NCI-H526 treated with DMSO at 0.1 percent for 48 hours (cell line): ENCODE data around the gene RASGRF2.

ENCODE experiments used
- DNase-seq: peaks from one replicate; lab custom pipeline; 2025; lab: John Stamatoyannopoulos, UW

The RASGRF2 gene

DNA sequence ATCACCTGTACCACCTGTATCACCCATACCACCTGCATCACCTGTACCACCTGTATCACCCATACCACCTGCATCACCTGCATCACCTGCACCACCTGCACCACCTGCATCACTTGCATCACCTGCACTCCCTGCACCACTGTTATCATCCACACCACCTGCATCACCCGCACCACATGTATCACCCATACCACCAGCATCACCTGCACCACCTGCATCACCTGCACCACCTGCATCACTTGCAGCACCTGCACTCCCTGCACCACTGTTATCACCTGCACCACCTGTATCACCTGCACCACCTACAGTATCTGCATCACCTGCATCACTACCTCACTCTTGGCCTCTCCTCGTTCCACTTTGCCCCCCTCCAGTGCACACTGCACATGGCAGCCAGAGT, 209.8 kb downstream of the RASGRF2 start:
- no peak for DNase-seq

DNA sequence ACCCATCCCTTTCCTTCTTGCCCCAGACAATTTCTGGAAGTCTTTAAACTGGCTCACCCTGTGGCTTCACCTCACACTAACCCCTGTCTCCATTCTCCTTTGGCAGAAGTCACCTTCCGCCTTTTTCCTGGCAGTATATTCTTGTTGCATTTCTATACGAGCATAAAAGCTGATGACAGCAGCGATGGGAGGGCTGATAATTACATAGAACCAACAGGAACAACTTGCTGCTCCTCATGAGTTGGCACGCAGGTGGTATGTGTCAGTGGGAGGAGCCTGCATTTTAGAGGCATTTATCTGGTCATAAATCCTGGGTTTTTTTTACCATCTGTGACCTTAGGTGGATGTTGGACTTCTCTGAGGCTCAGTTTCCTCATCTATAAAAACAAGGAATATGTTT, 211.6 kb downstream of the RASGRF2 start:
- no peak for DNase-seq

DNA sequence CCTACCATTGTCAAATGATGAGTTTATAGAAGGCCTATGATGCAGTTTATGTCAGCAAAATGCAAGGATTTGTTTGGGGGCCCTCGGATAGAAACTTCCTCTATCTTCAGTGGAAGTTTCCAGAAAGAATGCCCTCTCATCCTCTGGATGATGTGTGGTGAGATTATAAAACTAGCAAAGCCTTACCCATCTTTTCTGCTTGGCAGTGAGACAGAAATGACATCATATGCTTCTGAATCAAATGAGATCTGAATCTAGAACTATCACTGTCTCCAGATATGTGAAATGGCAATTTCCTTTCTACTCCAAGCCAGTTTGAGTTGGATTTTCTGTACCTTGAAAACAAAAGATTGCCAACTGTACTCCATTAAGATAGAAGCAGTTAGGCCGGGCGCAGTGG, 212.5 kb downstream of the RASGRF2 start:
- DNase-seq: no peak

DNA sequence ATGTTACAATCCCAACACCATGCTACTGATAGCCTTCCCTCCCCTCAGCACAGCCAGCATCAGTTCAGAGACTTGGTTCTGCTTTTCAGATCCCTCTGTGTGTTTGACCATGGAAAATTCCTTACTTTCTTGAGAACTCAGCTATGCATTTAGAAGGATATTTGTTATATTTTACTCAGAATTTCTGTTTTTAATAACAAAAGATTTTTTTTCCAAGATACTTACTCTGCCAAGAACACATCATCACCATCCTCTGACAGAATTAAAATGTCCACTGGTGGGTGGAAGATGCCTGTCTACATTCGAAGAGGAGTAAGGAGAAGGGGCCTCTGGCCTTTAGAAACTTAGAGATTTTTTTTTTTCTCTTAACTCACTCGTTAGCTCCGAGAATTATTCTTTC, 216.9 kb downstream of the RASGRF2 start:
- no peak for DNase-seq

DNA sequence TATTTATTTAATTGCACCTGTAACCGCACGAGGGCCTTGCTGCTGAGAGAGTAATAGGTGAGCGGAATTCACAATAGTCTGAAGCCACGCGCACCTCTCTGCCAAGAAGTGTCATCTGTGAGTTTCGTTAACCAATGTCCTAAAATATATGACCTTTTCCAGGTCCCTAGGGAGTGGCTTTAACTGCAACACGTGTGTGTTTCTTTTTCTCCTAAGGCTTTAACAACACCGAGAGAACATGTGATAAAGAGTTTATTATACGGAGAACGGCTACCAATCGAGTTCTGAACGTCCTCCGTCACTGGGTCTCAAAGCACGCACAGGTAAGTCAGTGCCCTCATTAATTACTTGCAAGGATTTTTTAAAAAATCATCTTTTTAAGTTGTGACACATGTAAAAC, 219.8 kb downstream of the RASGRF2 start:
- DNase-seq: no peak

DNA sequence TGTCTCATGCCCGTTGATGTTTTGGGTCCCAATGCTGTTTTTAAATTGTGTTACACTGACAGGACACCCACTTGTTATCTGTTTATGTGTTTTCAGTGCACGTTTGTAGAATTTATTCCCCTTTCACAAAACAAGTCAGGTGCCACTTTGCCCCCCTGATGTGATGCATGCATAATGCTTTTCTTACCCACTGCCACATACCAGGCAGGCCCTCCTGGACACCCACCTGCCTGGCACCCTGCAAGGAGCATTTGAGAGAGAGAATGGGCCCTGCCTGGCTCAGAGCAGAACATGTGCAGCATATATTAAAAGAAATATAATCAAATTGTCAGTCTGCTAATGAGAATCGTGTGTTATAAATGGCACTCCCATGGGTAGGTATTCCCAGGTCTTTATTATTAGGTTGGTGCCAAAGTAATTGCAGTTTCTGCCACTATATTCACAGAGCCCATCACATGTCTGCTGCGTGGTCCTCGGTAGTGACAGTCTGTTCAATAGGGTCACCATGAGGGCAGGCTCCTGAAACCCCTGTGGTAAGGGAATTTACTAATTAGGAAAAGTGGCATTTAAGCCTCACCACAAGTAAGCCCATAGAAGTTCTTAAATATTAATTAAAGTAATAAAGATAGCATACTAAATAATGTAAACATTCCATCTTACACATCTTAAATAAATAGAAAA, 220.8 kb downstream of the RASGRF2 start:
- DNase-seq: no peak

DNA sequence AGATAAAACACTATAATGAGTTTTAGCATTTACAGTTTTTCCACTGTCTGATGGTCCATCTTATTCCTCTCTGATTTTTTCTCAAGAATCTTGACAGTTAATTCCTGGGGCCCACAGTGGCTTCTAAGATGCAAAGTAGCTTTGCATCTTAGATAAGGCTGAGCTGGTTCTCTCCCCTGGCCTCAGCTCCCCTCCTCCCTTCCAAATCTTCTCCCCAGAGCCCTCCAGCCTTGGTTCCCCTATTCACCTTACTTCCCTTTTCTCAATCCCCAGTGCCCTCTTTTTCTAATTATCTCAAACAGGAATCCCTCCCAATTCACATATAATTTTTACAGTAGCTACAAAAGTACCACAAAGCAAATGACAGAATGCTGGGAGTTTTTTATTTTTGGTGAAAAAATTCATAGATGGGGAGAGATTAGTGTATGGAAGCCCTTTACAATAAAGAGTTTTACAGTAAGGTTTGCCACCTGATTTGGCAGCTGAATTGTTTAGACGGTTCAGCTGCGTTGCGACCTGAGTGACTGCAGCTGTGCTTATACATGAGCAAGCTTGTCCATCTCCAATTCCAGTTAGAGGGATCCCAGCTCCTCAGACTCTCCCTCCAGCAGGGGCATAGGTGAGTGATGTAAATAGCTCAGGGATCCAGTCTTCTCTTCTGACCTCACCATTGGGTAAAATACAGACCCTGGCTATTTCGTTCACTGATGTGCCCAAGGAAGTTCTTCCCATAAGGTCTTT, 221.6 kb downstream of the RASGRF2 start:
- no peak for DNase-seq

DNA sequence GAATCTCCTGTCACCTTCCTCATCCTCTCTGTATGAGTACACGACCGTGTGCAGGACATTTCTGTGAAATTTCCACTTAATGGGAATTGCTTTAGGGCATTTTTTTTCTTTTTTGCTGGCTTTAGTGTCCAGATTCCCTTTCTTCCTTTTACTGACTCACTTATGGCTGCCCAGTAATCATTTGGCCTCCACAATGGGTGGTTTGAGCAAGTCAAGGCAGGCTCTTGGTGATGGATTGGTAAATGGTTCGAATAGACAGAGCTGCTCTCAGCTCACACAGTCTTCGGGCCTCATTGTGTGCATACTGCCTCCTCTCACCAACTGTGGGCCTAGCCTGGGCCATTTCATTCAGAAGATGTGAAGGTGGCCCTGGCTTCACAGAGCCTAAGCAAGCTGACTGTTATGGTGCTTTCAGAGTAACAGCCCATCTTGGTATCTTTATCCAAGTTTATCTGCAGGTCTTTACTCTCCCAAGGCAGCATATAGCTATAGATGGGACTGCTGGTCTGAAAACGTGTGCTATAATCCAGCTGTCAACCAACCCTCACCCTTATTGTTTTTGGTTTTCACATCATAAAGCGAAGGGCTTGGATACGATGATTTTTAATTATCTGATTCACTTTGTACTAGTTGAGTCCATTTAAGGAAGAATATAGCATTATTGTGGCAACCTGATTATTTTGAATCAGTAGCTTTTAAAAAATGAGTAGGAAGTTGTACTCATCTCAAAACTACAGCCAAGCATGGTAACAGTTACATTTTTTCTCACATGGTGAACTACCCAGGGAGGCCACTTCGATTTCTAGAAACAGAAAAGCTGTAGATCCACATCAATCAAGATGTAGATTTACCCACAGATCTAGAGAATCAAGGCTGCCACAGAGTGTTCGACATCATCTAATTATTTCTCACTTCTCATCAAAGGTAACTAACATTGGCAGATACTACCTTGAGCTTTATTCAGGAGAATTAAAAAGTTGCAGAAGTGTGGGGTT, 222.5 kb downstream of the RASGRF2 start:
- no peak for DNase-seq

DNA sequence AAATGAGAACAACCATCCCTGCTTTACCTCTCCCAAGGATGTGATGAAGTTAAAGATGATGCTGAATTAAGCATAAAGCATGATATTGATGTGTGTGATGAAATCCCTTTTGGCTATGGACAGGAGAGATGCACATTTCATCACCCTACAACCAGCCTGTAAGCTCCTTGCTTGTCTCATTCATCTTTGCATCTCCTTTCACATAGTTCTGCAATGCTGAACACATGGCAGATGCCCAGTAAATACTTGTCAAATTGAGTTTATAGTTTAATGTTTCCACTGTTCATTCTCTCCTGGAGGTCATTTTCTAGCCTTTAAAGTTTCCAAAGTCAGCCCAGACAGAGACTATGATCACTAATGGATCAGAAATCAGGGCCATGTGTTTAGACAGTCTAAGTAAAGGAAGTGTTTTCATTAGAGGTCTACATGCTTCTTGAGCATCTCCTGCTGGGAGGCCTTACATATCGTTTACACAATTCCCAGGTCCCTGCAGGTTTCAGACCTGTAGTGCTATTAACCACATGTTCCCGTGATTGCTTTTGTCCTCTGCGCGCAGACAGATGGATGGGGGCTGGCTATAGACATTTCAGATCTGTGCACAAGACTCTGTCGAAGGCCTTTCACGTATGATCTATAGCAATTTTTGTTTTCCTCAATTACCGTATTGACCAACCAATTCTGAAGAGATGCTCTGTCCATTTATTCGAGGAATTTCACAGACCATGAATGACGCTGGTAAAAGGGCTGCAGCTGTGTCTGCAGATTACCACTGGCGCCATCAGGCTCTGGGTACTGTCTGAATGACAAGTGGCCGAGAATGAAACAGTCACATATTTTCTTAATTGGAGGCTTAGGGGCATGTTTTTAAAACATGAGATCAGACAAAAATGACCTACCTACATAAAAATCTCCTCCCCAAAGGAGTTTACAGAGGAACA, 223.9 kb downstream of the RASGRF2 start:
- DNase-seq: no peak

DNA sequence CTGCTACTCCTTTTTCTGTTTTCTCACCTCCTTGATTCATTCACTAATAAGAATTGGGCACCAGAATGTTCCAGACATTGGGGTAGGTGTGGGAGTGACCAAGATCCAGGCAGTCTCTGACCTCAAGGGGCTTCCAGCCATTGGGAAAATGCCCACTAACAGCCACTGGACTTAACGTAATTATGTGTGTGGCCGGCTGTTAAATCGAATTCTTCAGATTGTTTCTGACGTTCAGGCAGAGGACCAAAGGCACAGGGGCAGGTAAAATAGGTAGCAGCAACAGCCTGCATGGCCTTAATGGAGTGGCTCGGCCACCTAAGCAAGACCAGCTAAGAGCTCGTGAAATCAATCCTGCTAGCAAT, 224.6 kb downstream of the RASGRF2 start:
- DNase-seq: no peak

DNA sequence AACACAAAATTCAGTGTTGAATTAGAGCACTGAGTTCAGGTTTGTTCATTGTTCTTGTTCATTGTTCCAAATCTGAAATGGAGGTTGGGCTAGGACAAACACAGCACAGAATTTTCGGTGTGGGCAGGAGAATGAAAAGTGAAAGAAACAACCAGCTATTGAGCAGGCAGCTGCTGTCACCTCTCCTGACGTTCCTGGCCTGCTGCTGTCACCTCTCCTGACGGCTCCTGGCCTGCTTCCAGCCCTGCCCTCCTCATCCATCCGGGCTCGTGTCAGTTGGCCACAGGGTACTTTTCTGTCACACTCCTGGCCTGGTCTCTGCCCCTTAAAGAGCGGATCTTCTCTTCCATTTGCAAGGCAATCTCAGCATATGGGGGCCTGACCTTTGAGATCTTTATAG, 227.7 kb downstream of the RASGRF2 start:
- DNase-seq: no peak

DNA sequence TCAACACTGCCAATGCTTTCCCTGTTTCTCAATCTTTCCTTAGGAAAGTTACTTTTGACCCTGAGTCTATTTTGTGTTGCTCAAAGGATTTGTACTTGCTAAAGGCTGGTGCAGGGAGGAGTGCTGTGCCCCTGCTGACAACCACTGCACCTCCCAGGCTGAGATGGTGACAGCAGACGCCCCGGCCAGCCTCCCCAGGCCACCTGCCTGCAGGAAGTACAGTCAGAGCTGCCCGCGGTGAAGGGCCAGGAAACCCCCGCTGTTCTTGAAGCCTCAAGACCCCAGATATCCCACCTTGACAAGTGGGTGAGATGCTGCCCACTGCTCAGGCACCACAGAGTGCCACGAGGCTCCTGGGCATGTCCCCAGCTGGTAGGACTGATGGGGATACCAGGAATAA, 228.8 kb downstream of the RASGRF2 start:
- DNase-seq: no peak

DNA sequence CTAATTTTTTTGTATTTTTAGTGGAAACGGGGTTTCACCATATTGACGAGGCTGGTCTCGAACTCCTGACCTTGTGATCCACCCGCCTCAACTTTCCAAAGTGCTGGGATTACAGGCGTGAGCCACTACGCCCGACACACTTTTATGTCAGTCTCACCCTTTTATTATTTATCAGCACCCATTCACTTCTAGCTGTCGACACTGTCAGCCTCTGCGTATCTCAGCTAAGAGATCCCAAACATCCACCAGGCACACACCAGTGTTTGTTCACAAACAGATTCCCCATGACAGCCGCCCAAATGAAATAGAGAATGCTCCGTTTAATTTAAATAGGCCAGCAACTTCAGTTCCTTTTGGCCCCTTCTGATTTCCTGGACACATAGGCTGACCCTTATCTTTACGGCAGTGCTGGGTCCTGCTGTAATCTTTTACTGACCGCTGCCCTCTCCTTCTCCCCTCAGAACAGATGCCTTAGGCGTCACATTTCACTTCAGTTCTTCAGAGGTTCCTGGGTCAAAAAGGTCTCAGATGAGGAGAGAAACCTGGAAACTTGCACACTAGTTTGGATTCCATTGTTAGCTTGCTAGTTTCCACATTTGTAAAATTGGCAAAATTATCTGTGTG, 229.8 kb downstream of the RASGRF2 start:
- DNase-seq: no peak

DNA sequence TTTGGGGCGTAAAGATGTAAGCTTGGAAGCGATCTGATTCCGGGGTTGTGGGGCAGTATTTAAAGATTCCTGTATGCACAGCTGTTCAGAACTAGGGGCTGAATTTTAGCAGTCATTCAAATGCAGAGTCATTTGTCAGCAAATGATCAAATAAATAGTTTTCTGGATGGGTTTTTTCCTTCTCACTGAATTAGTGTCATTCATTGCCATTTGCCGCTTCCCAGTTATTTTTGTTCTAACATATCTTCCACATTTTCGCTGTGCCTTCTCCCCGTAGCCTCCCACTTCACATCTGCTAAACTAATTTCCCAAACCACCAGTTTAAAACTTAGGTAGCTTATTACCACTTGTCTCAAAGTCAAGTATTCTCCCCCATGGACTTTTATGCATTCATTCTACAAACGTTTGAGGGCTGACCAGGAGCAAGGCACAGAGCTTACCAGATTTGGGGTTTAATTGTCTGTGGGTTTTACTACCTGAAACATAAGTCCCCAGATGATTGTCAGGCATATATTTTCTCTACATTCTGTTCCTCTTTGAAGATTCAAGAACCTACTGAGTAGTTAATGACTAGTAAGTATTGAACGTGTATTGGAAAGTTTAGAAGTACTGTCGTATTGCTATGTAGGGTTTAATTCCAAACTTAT, 231.7 kb downstream of the RASGRF2 start:
- DNase-seq: no peak

DNA sequence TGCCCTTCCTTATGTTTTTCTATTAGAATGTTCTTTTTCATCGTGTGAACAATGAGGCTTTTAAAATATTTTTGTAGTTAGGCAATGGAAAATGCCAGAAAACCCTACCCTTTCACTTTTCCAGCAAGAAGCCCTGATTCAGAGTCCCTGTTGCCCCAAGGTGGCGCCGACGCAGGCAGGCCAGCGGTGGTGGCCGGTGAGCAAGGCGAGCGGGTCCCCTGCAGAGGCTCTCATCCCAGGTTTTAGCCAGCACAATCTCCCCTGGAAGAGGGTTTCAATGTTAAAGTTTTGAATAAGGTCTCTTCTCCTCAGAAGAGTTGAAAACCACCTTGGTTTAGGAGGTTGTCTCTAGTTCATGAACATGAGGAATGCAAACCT, 232.2 kb downstream of the RASGRF2 start:
- DNase-seq: no peak

DNA sequence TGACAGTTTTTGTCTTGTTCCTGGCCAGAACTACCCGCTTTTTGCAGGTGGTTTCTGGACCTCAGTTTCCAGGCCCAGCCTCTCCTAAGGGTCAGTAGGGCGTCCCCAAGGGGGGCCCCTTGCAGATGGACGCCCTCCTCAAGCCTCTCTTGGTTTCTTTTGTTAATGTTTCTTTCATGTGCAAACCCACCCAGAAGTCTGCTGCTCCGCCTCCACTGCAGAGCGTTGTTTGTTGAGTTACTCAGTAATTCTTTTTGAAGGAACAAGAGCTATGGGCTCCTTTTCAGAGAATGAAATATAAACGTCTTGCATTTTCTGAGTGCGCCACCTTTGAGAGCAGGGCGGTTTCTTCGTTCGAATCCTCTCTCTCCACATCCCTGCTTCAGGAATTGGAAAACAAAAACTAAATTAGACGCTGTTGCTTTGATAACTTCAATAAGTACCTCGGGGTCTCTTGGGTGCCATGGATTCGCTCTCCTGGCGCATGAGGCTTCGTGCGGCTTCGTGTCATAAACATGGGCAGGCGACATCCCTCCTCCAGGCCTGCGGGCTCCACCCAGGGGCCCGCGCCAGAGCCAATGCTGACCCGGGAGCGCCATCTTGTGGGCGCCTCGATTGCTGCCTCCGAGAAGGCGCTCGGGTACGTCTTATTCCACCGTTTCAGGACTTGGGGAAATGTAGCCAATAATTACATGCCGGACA, 234.6 kb downstream of the RASGRF2 start:
- peak; percentile 32 for DNase-seq

DNA sequence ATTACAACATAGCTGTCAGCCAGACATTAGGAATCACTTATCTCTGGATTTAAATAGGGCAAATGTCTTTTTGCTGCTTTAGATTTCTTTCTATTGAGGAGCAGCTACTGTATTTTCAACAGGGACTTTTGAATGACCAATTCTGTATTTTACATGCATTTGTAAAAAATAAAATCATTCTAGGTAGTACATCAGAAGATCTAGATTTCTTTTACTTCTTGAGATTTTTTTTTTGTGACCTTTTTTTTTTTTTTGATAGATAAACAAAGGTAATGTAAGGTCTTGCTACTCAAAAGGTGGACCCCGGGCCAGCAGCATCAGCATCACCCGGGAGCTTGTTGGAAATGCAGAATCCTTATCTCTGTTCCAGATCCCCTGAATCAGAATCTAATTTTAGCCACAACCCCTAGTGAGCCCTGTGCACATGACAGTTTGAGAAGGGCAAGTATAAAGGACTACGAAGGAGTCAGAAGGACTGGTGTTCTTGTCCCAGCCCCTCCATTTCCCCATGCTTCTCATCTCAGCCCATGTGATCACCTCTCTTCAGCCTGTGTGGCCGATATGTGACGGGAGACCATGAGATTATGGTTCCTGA, 235.3 kb downstream of the RASGRF2 start:
- DNase-seq: no peak

DNA sequence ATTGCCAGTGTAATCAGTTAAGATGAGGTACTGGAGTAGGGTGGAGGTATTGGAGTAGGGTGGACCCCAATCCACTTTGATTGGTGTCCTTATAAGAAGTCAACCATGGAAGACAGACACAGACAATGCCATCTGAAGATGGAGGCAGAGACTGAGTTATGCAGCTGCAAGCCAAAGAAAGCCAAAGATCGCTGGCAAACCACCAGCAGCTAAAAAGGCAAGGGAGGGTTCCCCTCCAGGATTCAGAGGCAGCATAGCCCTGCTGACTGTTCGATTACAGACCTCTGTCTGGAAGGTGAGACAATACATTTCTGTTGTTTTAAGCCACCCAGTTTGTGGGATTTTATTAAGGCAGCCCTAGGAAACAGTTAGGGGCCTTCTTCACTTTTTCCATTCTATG, 242.5 kb downstream of the RASGRF2 start:
- DNase-seq: no peak

DNA sequence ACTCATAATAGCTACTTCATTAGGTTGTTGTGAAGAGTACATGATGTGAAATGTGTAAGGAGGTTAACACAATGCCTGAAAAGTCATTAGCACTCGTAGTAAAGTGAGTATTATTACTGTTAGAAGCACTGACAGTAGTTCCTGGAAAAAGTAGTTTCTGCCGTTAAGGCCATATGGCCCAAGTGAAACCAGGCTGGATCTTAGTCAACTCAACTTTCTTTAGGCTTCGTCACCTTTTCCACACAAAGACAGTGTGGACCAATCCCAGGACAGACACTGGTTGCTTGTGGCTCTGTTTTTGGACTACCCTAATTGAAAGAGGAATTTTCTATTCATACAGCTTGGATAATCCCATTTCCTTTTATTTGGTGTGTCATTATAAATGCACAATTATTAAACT, 243.6 kb downstream of the RASGRF2 start:
- no peak for DNase-seq

DNA sequence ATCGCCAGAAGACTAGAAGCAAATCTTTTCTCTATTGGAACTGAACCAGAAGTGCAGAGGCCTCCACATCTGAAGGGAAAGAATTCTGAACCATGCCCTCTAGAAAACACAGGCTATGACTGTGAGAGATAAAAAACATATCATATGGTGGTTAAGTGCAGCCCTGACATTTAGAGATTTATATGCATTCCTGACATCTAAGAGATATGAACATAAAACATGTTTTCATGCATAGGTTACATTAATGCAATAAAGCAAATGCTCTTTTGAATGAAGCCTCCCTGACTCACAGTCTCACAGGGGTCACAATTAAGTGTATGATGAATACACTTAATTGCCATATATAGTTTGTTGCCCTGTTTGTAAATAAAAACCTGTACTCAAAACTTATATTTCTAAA, 244.0 kb downstream of the RASGRF2 start:
- no peak for DNase-seq
